GM23248 (cell line): ENCODE data around the gene ZNF608. TPM values are rescaled to one million over a fixed set of nuclear protein-coding genes. Genes with fewer than 3 reads are reported as not detected.

ENCODE experiments used
- DNase-seq: peaks from one replicate; pipeline ENCODE4 v3.0.0-alpha.2; 2015
- H2AFZ ChIP-seq: fragments of 200-600 bp; sonication (generic); 2 replicates; pipeline ENCODE4 v1.6.1; 2016; ENCODE audit warnings: antibody characterized with exemption
- H3F3A ChIP-seq: fragments of 200-600 bp; sonication (generic); 2 replicates; pipeline ENCODE4 v1.6.1; 2016; ENCODE audit warnings: mild to moderate bottlenecking, antibody characterized with exemption, mixed run types; ENCODE audit not compliant: insufficient read depth
- H3K27ac ChIP-seq: fragments of 200-600 bp; sonication (generic); 2 replicates; pipeline ENCODE4 v1.5.1; 2016; ENCODE audit warnings: mild to moderate bottlenecking
- H3K27me3 ChIP-seq: fragments of 200-600 bp; sonication (generic); replicated peaks from 2 replicates; pipeline ENCODE4 v1.6.1; 2016; ENCODE audit warnings: mild to moderate bottlenecking; ENCODE audit not compliant: insufficient read depth
- H3K36me3 ChIP-seq: fragments of 200-600 bp; sonication (generic); 2 replicates; pipeline ENCODE4 v1.6.1; 2016; ENCODE audit warnings: low read depth, mild to moderate bottlenecking
- H3K4me1 ChIP-seq: fragments of 200-600 bp; sonication (generic); 2 replicates; pipeline ENCODE4 v1.6.1; 2016; ENCODE audit warnings: mild to moderate bottlenecking; ENCODE audit not compliant: insufficient read depth
- H3K4me2 ChIP-seq: fragments of 200-600 bp; sonication (generic); one replicate; pipeline ENCODE4 v1.6.1; 2016; ENCODE audit warnings: mild to moderate bottlenecking; ENCODE audit not compliant: unreplicated experiment
- H3K4me3 ChIP-seq: fragments of 200-600 bp; sonication (generic); 2 replicates; pipeline ENCODE4 v1.5.1; 2016; ENCODE audit warnings: mild to moderate bottlenecking
- H3K79me2 ChIP-seq: fragments of 200-600 bp; sonication (generic); 2 replicates; pipeline ENCODE4 v1.6.1; 2016; ENCODE audit warnings: mild to moderate bottlenecking; ENCODE audit not compliant: insufficient read depth
- H3K9ac ChIP-seq: fragments of 200-600 bp; sonication (generic); 2 replicates; pipeline ENCODE4 v1.6.1; 2016; ENCODE audit warnings: mild to moderate bottlenecking
- H3K9me2 ChIP-seq: fragments of 200-600 bp; sonication (generic); 2 replicates; pipeline ENCODE4 v1.6.1; 2016; ENCODE audit warnings: mixed run types, mild to moderate bottlenecking, moderate library complexity; ENCODE audit not compliant: insufficient read depth
- H3K9me3 ChIP-seq: fragments of 200-600 bp; sonication (generic); one replicate; pipeline ENCODE4 v1.6.1; 2017; ENCODE audit warnings: low read depth
- H4K20me1 ChIP-seq: fragments of 200-600 bp; sonication (generic); 2 replicates; pipeline ENCODE4 v1.6.0; 2016; ENCODE audit not compliant: insufficient read depth
- EZH2 ChIP-seq: fragments of 200-600 bp; sonication (generic); IDR thresholded peaks from 2 replicates; pipeline ENCODE4 v1.6.1; 2018; ENCODE audit warnings: antibody characterized with exemption, mild to moderate bottlenecking; ENCODE audit not compliant: insufficient read depth, poor library complexity, severe bottlenecking
- EZH2phosphoT487 ChIP-seq: fragments of 200-600 bp; sonication (generic); IDR thresholded peaks from 2 replicates; pipeline ENCODE4 v1.6.1; 2018; ENCODE audit warnings: antibody characterized with exemption, moderate library complexity, mild to moderate bottlenecking, low read depth; ENCODE audit not compliant: insufficient read depth
- WGBS, 2 experiments: methylation state at CpG; one replicate each; pipeline ENCODE4 v1.1.6; 2015 to 2017; ENCODE audit warnings: low lambda C conversion rate in 2 of 2, low coverage in 1 of 2; ENCODE audit errors: missing lambda C conversion rate in 2 of 2; 5-methylcytosine and 5-hydroxymethylcytosine counted together
- in situ Hi-C: fragments of 300-500 bp; cut with MboI; formaldehyde crosslinking; loops from 2 replicates; pipeline ENCODE4 v1.15.0; 2020
- polyA plus RNA-seq: library from polyadenylated mRNA; unstranded; fragments of >200 nt; fragmentation: Nextera tagmentation; extraction: Ambion mirVana; gene quantifications from 2 replicates; pipeline ENCODE4 v1.2.1, GENCODE V29; 2016
- total RNA-seq: library from RNA; depleted of rRNA; stranded (reverse); fragments of >200 nt; shearing (Covaris generic); gene quantifications from 2 replicates; pipeline ENCODE4 v1.2.3, GENCODE V29; 2014

ZNF608 gene
- total and polyA plus RNA-seq, 2 experiments from 2014 or later, result 1.4 to 2.4 TPM

DNA sequence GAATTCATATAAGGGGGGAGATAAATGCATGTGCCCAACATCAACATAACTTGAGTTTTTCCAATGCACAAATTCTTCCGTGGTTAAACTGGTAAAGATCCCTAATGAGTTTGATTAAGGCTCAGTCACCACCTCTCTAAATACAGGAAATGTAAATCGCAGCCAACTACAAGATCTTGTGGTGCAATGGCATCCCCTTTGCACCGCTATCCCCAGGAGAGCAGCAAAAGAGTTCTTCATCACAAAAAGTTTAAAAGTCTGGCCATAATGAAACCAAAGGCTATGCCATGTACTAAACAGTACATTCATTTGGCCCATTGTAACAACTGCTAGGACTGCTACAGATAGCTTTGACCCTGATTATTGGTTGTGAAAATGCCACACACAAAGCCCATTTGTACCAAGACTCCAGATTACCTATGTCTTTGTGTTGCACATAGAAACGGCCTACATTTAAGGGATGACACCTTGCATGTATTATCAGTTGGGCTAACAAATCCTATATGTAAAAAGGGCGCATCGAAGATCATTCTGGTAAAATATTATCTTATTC, 44.5 kb downstream of the ZNF608 start:
- Histone ChIP-seq H3F3A (peaks cover 9% of the 10 kb centered on the region; the same call in 1 of the 2 replicates), H2AFZ (no peak overlapping the region), H3K79me2 (no peaks in the 10 kb centered on the region), H3K27ac (no peak overlapping the region), H3K4me3 (no peak overlapping the region), H4K20me1 (no peaks in the 10 kb centered on the region), H3K9ac (no peak overlapping the region), H3K4me2 (no peak overlapping the region), H3K4me1 (peaks cover 20% of the 10 kb centered on the region), H3K27me3 (no peaks in the 10 kb centered on the region), H3K9me2 (no peaks in the 10 kb centered on the region), H3K9me3 (no peaks in the 10 kb centered on the region), H3K36me3 (no peaks in the 10 kb centered on the region)
- DNase-seq, result no peak
- WGBS, 2 experiments, result 64 to 65% methylated on average over 6 of the region's 6 CpGs
- TF ChIP-seq EZH2phosphoT487 (no peak), EZH2 (no peak)
- in situ Hi-C loops, result no loop called here

GRCh38 chr5:124701016-124701415, 45.4 kb downstream of the ZNF608 start:
- no peak for DNase-seq
- H3K4me1 ChIP-seq, result peaks cover 20% of the 10 kb centered on the region
- in situ Hi-C loops, result no loop called here
- no peak overlapping the region for H2AFZ ChIP-seq
- no peaks in the 10 kb centered on the region for H3K36me3 ChIP-seq
- no peaks in the 10 kb centered on the region for H3K9me2 ChIP-seq
- H4K20me1 ChIP-seq, result no peaks in the 10 kb centered on the region
- whole genome bisulfite sequencing, 2 experiments, result 93 to 96% methylated on average over 9 of the region's 9 CpGs
- H3K4me3 ChIP-seq, result no peak overlapping the region
- no peaks in the 10 kb centered on the region for H3K79me2 ChIP-seq
- H3K27me3 ChIP-seq, result no peaks in the 10 kb centered on the region
- no peak overlapping the region for H3K27ac ChIP-seq
- H3K9me3 ChIP-seq, result no peaks in the 10 kb centered on the region
- H3K4me2 ChIP-seq, result no peak overlapping the region
- H3F3A ChIP-seq, result peaks cover 9% of the 10 kb centered on the region; the same call in 1 of the 2 replicates
- no peak for TF ChIP-seq EZH2phosphoT487
- no peak for TF ChIP-seq EZH2
- H3K9ac ChIP-seq, result no peak overlapping the region

- Histone ChIP-seq H3K79me2 (no peaks in the 10 kb centered on the region), H3K9me2 (no peaks in the 10 kb centered on the region), H3K9ac (no peak overlapping the region), H3K36me3 (no peaks in the 10 kb centered on the region), H3K27ac (no peak overlapping the region), H2AFZ (no peak overlapping the region), H3K4me2 (no peak overlapping the region), H4K20me1 (no peaks in the 10 kb centered on the region), H3K4me3 (no peak overlapping the region), H3K4me1 (peaks cover 20% of the 10 kb centered on the region), H3K27me3 (no peaks in the 10 kb centered on the region), H3K9me3 (no peaks in the 10 kb centered on the region), H3F3A (peaks cover 9% of the 10 kb centered on the region; the same call in 1 of the 2 replicates)
- in situ Hi-C loops, result no loop called here
- no peak for DNase-seq
- 86 to 90% methylated on average over 3 of the region's 3 CpGs for WGBS, 2 experiments
- TF ChIP-seq EZH2phosphoT487 (no peak), EZH2 (no peak)
Observed at GRCh38 chr5:124700333-124700732, 46.1 kb downstream of the ZNF608 start.

GRCh38 chr5:124698770-124699169, 47.7 kb downstream of the ZNF608 start:
- H3K4me3 ChIP-seq, result no peak overlapping the region
- DNase-seq, result peak; percentile 48
- H2AFZ ChIP-seq, result peak overlapping the region; percentile 34
- 32 to 47% methylated on average over 1 of the region's 1 CpG for WGBS, 2 experiments
- H3K4me2 ChIP-seq, result peak overlapping the region; percentile 48
- no peaks in the 10 kb centered on the region for H3K27me3 ChIP-seq
- no peaks in the 10 kb centered on the region for H3K79me2 ChIP-seq
- no peaks in the 10 kb centered on the region for H3K9me2 ChIP-seq
- TF ChIP-seq EZH2phosphoT487 (no peak), EZH2 (no peak)
- H4K20me1 ChIP-seq, result no peaks in the 10 kb centered on the region
- H3K9me3 ChIP-seq, result no peaks in the 10 kb centered on the region
- peaks cover 20% of the 10 kb centered on the region for H3K4me1 ChIP-seq
- H3K36me3 ChIP-seq, result no peaks in the 10 kb centered on the region
- no peak overlapping the region for H3K27ac ChIP-seq
- H3K9ac ChIP-seq, result no peak overlapping the region
- H3F3A ChIP-seq, result peaks cover 9% of the 10 kb centered on the region; the same call in 1 of the 2 replicates
- in situ Hi-C loops, result no loop called here
